GM11168 (cell line): ENCODE results near the gene PDLIM5.
"Not testable (repeated sequence)": the region's sequence is repeated elsewhere in the genome, so short reads cannot be mapped to it uniquely, and the experiment has no call there.

Experiments
- in situ Hi-C: fragments of 300-500 bp; cut with MboI; formaldehyde crosslinking; loops from one replicate; pipeline ENCODE4 v1.12.0; 2022; ENCODE audit warnings: low sequenced_read_pairs; ENCODE audit not compliant: unreplicated experiment

Gene PDLIM5

DNA sequence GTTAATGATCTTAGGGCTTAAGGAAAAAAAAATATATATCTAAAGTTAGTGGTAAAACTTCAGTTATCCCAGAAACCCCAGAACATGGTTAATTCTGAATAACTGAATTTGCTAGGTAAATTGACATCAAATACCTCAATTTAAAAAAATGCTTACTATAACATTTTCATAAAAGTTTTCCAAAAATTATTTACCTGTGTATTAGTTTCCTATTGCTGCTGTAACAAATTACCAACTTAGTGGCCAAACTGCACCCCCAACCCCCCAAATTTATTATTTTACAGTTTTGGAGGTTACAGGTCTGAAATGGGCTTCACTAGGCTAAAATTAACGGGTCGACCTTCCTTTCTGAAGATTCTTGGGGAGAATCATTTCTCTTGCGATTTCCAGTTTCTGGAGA lies 95.2 kb downstream of the PDLIM5 start:
- in situ Hi-C loops: no loop called here

DNA sequence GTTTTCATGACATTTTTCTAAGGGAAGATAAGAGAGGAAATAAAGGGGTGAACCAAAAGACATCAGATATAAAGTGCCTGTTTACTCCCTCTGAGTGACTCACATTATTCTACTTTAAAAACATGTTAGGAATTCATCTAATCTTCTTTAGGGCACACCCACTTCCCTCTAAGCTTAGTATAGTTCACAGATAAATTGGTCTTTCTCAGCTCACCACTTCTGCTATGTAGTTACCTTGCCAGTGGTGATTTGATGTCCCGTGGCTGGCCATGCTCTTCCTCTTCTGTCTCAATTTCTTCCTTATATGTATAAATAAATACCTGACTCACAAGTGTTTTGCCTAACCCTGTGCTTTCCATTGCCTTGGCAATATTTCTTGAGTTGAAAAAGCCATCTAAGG lies 96.8 kb downstream of the PDLIM5 start:
- in situ Hi-C loops: no loop called here

DNA sequence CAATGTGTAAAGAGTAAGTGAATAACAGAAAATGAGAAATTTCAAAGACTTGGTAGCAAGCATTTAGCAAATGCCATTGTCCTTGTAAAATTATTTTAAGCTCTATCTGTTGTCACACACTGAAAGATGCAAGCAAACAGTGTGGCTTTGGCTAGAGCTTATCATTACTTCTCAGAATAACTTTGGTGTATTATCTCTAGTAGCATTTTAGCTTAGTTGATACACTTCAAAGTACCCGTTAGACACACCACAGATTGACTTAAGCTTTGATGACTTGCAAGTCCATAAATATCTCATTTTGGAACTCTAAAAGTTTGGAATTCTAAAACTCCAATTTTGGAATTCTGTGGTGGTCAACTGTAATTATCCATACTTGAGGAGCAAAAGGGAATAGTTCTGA lies 98.6 kb downstream of the PDLIM5 start:
- in situ Hi-C loops: no loop called here

DNA sequence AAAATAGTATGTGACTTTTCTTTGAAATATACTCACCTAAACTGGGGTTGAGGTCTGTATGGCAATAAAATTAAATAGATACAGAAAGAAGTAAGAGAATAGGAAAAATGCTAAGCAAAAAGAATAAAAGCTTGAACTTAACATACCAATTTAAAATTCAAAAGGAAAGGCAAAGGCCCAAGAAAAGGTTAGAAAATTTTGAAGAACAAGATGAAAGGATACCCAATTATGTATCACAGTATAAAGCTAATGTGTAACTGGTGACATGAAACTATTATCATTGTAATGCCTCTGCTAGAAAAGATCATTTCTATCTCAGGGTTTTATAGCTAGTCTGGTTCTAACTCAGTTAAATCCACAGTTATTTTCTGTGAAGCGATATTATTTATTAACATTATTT lies 99.1 kb downstream of the PDLIM5 start:
- in situ Hi-C loops: no loop called here

DNA sequence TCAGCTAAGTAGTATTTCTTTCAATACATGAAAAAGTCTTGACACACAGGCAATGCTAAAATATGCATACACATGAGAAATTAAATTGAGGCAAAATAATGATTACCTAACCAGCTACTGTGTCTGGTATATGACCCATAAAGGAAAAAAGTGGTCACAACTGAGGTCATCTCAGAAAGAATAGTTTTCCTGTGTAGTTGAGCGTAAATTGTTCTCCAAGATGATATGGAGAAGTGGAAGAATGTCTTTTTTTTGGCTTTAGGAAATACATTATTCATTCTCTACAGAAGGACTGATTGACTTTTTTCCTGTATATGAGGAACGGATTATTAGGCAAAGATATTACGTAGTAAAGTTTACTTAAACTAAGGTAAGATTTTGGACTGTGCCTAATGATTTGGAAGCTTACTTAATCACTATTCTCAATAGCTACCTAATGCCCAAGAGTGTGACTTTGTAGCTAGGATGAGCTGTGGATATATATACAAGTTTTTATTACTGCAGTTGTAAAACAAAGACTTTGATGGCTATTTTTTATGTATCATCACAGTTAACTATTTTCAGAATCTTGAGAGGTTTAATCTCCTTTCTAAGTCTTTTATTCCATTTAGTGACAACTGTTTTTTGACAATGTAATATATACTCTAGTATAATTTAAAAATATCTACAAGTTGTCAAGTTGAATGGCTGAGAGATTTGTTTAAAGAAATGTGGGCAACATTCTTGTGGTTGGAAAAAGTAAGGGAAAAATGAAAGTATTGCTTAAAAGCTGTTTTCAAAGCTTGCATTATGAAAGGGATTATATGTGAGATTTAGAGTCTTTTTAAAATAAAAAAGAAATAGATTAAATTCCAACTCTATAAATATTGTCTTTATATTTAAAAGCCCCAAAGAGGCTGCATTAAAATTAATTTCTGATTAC lies 100.2 kb downstream of the PDLIM5 start:
- in situ Hi-C loops: no loop called here

DNA sequence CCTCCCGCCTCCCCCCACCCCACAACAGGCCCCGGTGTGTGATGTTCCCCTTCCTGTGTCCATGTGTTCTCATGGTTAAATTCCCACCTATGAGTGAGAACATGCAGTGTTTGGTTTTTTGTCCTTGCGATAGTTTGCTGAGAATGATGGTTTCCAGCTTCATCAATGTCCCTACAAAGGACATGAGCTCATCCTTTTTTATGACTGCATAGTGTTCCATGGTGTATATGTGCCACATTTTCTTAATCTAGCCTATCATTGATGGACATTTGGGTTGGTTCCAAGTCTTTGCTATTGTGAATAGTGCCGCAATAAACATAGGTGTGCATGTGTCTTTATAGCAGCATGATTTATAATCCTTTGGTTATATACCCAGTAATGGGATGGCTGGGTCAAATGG lies 104.3 kb downstream of the PDLIM5 start:
- in situ Hi-C loops: not testable (repeated sequence)

DNA sequence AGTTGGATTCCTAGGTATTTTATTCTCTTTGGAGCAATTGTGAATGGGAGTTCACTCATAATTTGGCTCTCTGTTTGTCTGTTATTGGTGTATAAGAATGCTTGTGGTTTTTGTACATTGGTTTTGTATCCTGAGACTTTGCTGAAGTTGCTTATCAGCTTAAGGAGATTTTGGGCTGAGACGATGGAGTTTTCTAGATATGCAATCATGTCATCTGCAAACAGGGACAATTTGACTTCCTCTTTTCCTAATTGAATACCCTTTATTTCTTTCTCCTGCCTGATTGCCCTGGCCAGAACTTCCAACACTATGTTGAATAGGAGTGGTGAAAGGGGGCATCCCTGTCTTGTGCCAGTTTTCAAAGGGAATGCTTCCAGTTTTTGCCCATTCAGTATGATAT lies 105.9 kb downstream of the PDLIM5 start:
- in situ Hi-C loops: not testable (repeated sequence)

DNA sequence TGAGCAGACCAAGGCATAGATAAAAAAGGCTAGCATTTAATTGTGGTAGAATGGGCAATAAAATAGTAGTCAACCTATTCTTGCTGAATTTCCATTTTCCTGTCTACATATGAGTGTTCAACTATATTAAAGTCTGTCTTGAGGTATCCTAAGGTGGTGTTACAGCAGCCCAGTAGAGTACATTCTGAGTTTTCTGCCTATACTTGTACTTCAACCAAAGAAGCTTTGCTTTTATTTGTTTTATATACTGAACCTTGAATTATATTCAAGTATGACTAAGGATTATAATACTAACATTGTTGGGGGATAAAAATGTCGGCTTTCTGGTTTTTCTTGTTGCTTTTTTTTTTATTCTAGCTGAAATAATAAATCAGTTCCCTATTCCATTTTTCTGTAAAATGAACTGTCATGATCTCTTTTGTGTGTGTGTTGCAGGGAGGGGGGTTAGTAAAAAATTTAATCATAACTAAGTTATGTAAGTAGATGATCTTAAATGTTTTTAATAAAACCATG lies 106.7 kb downstream of the PDLIM5 start:
- in situ Hi-C loops: no loop called here

DNA sequence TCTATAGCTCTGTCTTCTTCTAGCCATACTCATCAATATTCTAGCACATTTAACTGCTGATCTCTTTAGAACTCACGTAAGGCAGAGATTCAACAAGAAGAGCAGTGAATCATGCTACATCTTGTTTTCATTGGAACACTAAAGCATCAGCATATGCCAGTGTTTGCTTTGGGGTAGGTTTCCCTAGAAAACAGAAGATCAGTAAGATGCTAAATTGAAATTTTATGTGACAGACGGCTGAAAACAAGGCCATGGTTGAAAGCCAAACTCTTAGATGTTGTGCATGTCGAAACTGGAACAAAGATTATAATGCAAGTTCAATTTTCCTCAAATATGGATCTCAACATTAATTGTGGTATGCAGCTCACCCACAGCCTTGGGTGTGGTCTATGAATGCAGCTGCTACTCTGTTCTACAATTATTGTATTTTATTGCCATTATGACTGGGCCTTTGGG lies 107.6 kb downstream of the PDLIM5 start:
- in situ Hi-C loops: no loop called here

DNA sequence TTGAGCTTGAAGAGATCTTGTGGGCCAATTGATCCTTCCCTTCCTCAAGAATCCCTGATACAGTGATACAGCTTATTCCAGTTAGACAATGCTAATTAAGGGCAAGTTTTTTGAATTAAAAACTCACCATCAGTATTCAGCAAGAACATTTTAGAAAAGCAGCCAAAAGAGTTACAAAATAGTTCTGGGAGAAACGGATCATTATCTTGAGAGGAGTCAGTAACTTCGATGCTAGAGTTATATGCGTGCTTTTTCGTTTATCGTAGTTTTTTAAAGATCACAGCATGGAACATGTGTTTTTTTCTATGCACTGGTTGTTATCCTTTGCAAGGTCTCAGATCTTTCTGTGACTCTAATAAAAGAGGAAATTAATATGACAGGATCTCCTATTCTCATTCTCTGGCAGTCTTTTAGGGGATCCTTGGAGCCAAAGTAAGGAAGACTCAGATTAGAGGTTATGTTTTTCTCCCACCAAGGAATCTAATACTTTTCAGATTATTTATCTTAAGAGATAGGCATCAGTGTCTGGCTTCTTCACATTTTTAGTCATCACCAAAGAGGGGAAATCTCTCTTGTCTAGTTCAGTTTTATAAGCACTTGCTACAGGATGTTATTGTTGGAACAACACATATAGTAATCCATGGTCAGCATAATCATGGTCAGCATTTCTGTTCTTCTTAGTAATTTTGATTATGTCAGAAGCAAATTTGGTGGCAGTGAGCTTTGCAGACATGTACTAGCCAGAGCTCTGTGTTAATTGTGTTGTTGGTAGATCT lies 109.7 kb downstream of the PDLIM5 start:
- in situ Hi-C loops: no loop called here

DNA sequence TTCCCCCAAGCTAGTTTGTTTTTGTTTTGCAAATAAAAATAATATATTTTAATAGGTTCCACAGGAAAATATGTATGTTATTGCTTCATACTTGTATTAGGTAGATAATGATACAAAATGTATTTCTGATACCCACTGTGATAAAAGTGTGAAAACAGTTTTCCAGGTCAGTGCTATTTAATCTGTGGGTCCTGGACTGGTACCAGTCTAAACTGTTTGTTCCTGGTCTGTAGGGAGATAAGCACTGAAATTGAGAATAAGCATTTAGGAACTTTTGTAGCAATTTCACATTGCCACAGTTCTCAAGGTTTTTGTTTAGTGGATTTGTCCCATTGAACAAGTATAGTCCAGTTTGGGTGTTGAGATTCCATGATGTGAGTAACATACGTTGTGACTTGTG lies 110.5 kb downstream of the PDLIM5 start:
- in situ Hi-C loops: no loop called here

DNA sequence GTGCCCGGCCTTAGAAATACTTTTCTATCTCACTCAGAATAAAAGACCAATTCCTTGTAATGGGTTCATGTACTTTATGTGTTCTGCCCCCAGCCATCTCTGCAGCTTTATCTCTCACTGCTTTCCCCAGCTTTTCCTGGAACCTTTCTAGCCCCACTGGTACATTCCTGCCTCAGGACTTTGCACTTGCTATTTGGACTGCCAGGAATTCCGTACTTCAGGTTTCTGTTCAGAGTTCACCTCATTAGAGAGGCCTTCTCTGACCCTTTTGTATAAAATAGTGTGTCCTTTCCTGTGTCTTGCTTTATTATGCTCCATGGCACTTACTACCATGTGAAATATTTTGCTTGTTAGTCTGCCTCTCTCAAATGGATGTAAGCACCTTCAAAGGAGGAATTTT lies 112.5 kb downstream of the PDLIM5 start:
- in situ Hi-C loops: no loop called here

DNA sequence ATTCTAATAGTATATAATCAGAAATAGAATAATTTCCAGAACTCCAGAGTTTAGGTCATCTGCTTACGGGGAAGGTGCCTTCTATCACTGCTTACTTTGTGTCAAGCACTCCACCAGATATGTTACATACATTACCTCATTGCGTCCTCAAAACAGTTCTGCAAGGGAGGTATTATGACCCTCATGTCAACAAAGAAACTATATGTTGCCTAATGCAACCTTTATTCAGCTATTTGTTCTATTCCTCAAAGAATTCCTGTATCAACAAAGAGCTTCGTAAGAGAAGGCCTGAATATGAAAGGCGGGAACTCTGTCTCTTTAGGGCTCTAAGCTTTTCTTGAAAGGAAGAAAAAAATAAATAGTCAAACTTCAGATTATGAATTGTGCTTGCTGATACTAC lies 114.7 kb downstream of the PDLIM5 start:
- in situ Hi-C loops: no loop called here

DNA sequence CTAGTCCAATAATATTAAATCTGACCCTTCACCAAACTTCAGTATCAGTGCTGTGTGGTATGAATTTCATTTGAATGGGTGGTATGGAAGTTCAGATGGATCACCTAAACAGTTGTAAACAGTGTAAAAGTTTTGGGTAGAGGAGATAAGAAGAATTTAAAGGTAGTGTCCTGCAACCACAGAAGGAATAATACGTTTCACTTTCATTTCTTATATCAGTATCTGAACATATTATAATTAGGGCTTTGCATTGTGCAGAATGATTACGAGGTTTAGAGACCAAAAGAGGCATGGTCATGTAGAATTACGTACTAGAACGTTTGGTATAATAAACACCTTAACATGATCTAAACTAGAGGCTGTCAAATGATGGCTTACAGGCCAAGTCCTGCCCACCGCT lies 116.1 kb downstream of the PDLIM5 start:
- in situ Hi-C loops: no loop called here

DNA sequence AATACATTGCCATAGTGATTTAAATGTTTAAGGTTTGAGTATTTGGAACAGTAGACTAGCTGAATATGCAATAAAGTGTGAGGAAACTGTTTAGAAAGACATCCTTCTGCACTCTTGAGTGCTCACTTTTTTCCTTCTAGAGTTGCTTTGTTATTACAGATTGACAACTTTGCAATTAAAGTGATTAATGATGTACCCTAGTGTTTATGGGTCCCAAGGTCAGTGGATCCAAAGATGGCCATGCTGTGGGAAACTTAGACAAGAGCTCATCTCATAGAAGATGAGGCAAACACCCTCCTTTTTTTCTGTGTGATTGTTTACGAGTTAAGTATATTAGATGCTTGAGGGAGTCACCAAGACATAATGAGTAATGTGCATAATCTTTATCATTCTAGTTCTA lies 118.8 kb downstream of the PDLIM5 start:
- in situ Hi-C loops: no loop called here

DNA sequence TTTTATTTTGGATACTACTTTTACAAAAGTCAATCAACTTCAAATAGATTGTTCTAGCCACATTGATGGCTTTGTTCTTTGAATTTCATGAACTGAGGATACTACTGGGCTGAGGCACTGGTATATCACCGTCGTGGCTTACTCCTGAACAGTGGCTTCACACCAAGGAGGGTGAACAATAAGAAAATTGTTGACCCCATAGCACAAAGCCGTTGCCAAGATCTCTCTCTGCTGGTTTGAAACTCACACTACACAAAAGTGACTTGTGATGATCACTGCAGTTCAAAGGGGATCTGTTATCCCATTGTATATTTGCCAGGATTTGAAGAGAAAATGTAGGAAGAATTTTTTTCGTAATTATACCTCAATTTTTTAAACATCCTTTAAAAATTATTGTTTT lies 119.6 kb downstream of the PDLIM5 start:
- in situ Hi-C loops: no loop called here

DNA sequence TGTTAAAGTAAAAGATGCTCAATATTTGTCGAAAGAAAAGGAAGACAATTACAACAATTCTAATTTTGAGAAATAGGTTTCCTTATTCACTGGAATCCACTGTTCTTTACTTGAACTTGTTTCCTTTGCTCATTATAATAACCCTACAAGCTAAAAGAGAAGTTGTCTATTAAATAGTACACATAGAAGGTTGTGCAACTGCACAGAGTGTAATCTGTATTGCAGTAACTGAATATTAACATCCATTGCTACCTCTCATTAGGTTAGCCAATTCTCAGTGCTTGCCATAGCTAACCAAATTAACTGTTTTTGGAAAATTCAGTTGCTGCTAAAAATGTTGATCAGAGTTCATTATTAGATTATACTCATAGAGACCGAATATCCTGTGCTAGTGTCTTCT lies 120.0 kb downstream of the PDLIM5 start:
- in situ Hi-C loops: no loop called here

DNA sequence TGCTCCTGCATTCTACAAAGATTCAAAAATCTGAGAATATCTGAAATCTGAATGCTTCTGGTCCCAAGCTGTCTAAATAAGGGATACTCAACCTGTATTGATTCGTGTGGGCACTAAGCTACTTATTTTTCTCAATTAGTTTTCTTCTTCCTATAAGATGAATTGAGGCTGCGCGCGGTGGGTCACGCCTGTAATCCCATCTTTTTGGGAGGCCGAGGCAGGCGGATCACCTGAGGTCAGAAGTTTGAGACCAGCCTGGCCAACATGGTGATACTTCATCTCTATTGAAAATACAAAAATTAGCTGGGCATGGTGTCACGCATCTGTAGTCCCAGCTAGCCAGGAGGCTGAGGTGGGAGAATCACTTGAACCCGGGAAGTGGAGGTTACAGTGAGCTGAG lies 122.3 kb downstream of the PDLIM5 start:
- in situ Hi-C loops: no loop called here

DNA sequence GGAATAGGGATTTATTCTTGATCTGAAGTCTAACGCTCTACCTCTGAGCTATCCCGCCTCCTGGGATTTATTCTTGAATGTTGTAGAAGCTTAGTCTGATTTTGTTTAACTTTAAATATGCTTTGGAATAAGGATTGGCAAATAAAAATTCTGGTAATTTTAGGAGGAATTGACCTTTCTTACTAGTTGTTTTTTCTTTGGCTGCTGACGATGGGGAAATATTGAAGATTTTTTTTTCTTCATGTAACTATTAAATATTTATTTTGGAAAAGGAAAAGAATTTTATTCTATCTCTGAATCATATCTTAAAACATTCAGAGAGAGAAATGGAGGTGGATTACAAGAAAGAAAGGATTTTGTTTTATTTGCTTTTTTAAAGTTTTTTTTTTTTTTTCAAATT lies 122.9 kb downstream of the PDLIM5 start:
- in situ Hi-C loops: no loop called here

DNA sequence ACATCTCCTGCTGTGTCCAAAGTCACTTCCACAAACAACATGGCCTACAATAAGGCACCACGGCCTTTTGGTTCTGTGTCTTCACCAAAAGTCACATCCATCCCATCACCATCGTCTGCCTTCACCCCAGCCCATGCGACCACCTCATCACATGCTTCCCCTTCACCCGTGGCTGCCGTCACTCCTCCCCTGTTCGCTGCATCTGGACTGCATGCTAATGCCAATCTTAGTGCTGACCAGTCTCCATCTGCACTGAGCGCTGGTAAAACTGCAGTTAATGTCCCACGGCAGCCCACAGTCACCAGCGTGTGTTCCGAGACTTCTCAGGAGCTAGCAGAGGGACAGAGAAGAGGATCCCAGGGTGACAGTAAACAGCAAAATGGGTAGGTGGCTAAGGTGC lies 123.9 kb downstream of the PDLIM5 start:
- in situ Hi-C loops: no loop called here

DNA sequence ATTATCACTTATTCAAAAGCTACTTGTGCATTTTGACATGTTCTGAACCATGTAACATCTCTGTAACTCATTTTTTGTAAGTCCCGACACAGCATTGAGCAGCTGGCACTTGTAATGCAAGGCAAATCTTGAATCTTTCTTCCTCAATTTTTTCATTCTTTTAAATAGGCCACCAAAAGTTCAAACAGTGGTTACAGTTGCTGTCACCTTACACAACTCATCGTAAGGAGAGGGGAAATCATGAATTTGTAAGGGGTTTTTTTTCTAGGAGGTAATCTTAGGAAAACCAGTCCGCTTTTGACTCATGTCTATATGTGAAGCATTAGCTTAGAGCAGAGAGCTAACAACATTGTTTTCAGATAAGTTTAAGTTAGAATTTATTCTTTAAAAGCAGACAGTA lies 124.5 kb downstream of the PDLIM5 start:
- in situ Hi-C loops: no loop called here
